Upper lobe of left lung (tissue), 6 donors: ENCODE measurements around the gene REEP5. TPM values are rescaled to one million over a fixed set of nuclear protein-coding genes. Genes with fewer than 3 reads are reported as not detected.

Experiments used
- ATAC-seq, 2 donors: fragments of 200-7000 bp; cut with Tn5 transposase; one replicate each; pipeline ENCODE4 v1.9.1; 2022; ENCODE audit warnings: mild to moderate bottlenecking in 2 of 2, moderate library complexity in 2 of 2; ENCODE audit not compliant: low FRiP score in 2 of 2
- DNase-seq, 2 donors: peaks; one replicate each; pipeline ENCODE4 v3.0.0-alpha.2; 2019 to 2020
- H3K27ac ChIP-seq, 4 donors: fragments of 200-600 bp; sonication (generic); one replicate each; pipeline ENCODE4 v1.5.1; 2016 to 2019
- H3K27me3 ChIP-seq, 4 donors: fragments of 200-600 bp; sonication (generic); one replicate each; pipeline ENCODE4 v1.5.1; 2017 to 2019
- H3K36me3 ChIP-seq, 4 donors: fragments of 200-600 bp; sonication (generic); one replicate each; pipeline ENCODE4 v1.5.1; 2016 to 2019
- H3K4me1 ChIP-seq, 4 donors: fragments of 200-600 bp; sonication (generic); one replicate each; pipeline ENCODE4 v1.5.1; 2018 to 2019
- H3K4me3 ChIP-seq, 4 donors: fragments of 200-600 bp; sonication (generic); one replicate each; pipeline ENCODE4 v1.5.1; 2017 to 2019; ENCODE audit warnings: mild to moderate bottlenecking in 2 of 4, moderate library complexity in 1 of 4
- H3K9me3 ChIP-seq, 4 donors: fragments of 200-600 bp; sonication (generic); one replicate each; pipeline ENCODE4 v1.5.1; 2018 to 2019
- EP300 ChIP-seq, 4 donors: sonication (generic); formaldehyde crosslinking; IDR thresholded peaks; one replicate each; pipeline ENCODE4 v1.5.1; 2017; ENCODE audit warnings: antibody characterized with exemption in 4 of 4, control low read depth in 2 of 4
- POLR2A ChIP-seq, 4 donors: fragments of 450-650 bp; IDR thresholded peaks; one replicate each; pipeline ENCODE4 v1.5.1; 2016 to 2017; ENCODE audit warnings: antibody characterized with exemption in 4 of 4, mild to moderate bottlenecking in 2 of 4
- POLR2AphosphoS5 ChIP-seq, 2 donors: sonication (generic); formaldehyde crosslinking; IDR thresholded peaks; one replicate each; pipeline ENCODE4 v1.5.1; 2017; ENCODE audit warnings: antibody characterized with exemption in 2 of 2
- WGBS, 2 donors: methylation state at CpG; one replicate each; pipeline ENCODE4 v1.1.5; 2017 to 2018; 5-methylcytosine and 5-hydroxymethylcytosine counted together
- total RNA-seq, 6 donors: library from RNA; depleted of rRNA in 4 of 6; stranded (reverse); fragments of >200 nt in 4 of 6; gene quantifications; one replicate each; pipeline versions ENCODE4 v1.1.0 to v1.2.1, GENCODE V29; 2016 to 2021
- TF ChIP-seq, protein P1 (sequence below), 6 experiments: fragments of 450-650 bp in 4 of 6; fragments of 200-600 bp in 2 of 6; sonication (generic) in 2 of 6; IDR thresholded peaks; one replicate each; pipeline ENCODE4 v1.5.1; 2016 to 2019; ENCODE audit warnings: antibody characterized with exemption in 6 of 6
- donor health status: DM: no; HTN: no; CAD: no; lungs with moderate emphysema.
- donor health status: DM: no; HTN: yes; CAD: no; lungs with severe emphysema.

Gene REEP5
- total RNA-seq, result 100 to 1,000 TPM in 2 of 6 donors, 10 to 100 TPM in 4; 43.0 to 108 (median 95.3) TPM

DNA sequence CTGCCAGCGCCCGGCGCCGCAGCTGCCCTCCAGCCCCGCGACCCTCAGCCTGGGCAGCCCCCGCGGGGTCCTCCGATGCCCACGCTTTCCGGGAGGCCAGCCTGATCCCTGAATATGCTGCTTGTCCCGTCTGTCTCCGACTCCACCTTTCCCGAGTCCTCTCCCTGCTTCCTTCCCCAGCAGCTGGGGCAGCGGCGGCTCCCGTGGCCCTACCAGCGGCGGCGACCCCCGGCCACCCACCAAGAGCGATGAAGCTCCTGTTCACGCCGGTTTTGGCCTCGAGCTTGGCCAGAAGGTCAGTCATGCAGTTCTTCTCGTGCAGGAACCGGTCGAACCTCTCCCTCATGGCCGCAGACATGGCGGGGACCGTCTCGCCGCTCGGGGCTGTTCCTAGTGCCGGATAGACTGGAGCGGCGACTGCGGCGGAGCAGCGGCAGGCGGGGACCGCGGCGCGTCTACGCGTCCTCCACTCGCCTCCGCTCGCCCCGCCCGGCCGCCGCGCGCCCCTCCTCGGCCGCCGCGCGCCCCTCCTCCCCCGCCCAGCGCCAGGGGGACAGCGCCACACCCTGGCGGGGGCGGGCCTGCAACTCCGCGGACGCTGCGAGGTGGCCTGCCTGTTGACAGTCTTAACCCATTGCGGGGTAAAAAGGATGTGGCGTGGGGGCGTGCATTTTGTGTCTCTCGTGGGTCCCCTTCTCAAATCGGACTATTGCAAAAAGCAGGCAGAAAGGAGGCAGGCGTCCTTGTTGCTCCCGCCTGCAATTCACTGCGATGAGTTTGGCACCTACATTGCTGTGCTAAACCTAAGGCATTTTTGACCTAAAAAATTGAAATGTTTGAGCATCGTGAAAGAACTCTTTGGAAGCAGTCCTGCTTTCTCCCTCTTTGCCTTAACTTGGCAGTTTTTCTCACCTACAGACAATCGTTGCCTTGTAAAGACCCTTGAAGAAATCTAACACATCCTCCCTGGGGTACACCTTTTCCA is at the start of gene REEP5:
TSS of gene REEP5 (minus strand) at position 395 of the 985 bp plus-strand sequence. CDS start at position 358, 37 bp downstream.
- Histone ChIP-seq H3K27me3 (no peaks in the 10 kb centered on the region), H3K4me3 (peak within 1 kb of the TSS; percentile 55 to 99 (median 80)), H3K9me3 (no peaks in the 10 kb centered on the region), H3K36me3 (peaks cover 0 to 19% (median 6%) of the 10 kb centered on the region in 4 donors), H3K4me1 (peaks cover 35 to 57% (median 39%) of the 10 kb centered on the region in 4 donors), H3K27ac (peak within 1 kb of the TSS; percentile 96 to 98 (median 97))
- peak; percentile 90 to 98 for DNase-seq
- WGBS, 2 donors, result 0 to 1% methylated on average over 17 to 37 of the region's 80 CpGs
- TF ChIP-seq POLR2AphosphoS5 (IDR thresholded peaks at IDR 0.05), result peak; percentile 90 to 93
- peak in 3 of 4 donors; percentile 86 to 94 (median 93) for TF ChIP-seq POLR2A (IDR thresholded peaks at IDR 0.05)
- no peak for TF ChIP-seq EP300 (IDR thresholded peaks at IDR 0.05)
- TF ChIP-seq, protein P1, sequence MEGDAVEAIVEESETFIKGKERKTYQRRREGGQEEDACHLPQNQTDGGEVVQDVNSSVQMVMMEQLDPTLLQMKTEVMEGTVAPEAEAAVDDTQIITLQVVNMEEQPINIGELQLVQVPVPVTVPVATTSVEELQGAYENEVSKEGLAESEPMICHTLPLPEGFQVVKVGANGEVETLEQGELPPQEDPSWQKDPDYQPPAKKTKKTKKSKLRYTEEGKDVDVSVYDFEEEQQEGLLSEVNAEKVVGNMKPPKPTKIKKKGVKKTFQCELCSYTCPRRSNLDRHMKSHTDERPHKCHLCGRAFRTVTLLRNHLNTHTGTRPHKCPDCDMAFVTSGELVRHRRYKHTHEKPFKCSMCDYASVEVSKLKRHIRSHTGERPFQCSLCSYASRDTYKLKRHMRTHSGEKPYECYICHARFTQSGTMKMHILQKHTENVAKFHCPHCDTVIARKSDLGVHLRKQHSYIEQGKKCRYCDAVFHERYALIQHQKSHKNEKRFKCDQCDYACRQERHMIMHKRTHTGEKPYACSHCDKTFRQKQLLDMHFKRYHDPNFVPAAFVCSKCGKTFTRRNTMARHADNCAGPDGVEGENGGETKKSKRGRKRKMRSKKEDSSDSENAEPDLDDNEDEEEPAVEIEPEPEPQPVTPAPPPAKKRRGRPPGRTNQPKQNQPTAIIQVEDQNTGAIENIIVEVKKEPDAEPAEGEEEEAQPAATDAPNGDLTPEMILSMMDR (IDR thresholded peaks at IDR 0.05), result peak; percentile 77 to 96 (median 92)
- peak; percentile 93 to 96 for ATAC-seq

DNA sequence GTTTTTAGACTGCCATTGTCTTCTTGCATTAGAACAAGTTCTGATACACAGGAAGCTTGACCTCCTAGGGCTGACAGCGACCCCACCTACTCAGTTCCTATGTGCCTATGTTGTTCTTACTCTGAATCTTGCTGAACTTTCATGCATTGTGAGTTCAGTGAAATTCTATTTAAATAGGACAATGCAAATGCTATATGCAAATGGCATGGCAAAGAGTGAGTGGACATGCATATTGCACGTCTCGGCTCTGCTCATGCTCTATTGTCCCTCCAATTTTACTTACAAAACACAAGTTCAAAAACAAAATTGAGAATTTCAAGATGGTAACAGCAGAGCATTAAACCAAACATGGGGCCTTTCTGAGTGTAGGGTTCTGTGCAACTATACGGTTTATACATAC is 49.2 kb upstream of the REEP5 start:
- no peak overlapping the region for H3K4me3 ChIP-seq
- no peak for DNase-seq
- H3K27ac ChIP-seq, result no peak overlapping the region
- no peaks in the 10 kb centered on the region for H3K9me3 ChIP-seq
- WGBS, 2 donors, result 90 to 96% methylated on average over 4 of the region's 4 CpGs
- no peaks in the 10 kb centered on the region for H3K27me3 ChIP-seq
- H3K36me3 ChIP-seq, result no peaks in the 10 kb centered on the region
- ATAC-seq, result no peak
- no peak for TF ChIP-seq POLR2AphosphoS5 (IDR thresholded peaks at IDR 0.05)
- TF ChIP-seq, protein P1 (IDR thresholded peaks at IDR 0.05), result no peak
- TF ChIP-seq POLR2A (IDR thresholded peaks at IDR 0.05), result no peak
- no peak for TF ChIP-seq EP300 (IDR thresholded peaks at IDR 0.05)
- peaks cover 0 to 6% (median 6%) of the 10 kb centered on the region in 4 donors for H3K4me1 ChIP-seq

DNA sequence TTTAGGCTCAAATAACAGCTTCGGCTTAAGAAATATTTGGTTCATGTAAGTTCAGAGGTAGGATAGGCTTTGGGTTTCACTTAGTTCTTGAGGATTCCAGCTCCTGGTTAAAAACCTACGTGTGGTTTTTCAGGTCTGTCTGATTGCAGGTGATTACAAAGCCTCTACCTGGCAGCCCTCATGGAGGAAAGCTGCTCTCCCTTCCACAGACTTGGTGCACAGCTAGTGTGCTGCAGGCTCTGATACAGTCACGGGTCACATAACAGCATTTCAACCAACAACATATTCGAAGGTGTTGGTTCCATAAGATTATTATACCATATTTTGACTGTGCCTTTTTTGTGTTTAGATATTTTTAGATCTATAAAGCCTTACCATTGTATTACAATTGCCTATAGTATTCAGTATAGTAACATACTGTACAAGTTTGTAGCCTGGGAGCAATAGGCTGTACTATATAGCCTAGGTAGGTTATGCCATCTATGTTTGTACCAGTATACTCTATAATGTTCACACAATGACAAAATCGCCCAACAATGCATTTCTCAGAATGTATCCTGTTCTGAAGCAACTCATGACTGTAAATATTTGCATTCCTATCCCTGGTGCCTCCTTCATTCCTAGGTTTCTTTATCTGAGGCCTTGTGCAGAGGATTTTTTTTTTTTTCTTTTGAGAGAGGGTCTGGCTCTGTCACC is 46.5 kb upstream of the REEP5 start:
- no peak for ATAC-seq
- H3K4me1 ChIP-seq, result peaks cover 0 to 8% (median 3%) of the 10 kb centered on the region in 4 donors

DNA sequence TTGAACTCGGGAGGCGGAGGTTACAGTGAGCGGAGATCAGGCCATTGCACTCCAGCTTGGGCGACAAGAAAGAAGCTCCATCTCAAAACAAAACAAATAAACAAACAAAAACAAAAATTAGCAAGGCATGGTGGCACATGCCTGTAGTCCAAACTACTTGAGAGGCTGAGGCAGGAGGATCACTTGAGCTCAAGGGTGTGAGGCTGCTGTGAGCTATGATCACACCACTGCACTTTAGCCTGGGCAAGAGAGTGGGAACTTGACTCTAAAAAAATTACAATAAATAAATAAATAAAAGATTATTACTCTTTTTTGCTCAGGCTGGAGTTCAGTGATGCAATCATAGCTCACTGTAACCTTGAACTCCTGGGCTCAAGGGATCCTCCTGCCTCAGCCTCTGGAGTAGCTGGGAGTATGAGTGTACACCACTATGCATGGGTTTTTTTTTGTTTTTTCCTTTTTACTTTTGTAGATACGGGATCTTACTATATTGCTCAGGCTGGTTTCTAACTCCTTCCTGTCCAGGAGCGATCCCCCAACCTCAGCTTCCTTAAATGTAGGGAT is 45.6 kb upstream of the REEP5 start:
- Histone ChIP-seq H3K27me3 (no peaks in the 10 kb centered on the region), H3K27ac (no peak overlapping the region), H3K36me3 (no peaks in the 10 kb centered on the region), H3K4me3 (no peak overlapping the region), H3K9me3 (no peaks in the 10 kb centered on the region), H3K4me1 (peaks cover 0 to 11% (median 4%) of the 10 kb centered on the region in 4 donors)
- WGBS, 2 donors, result 87 to 95% methylated on average over 6 of the region's 6 CpGs
- ATAC-seq, result no peak
- TF ChIP-seq EP300 (IDR thresholded peaks at IDR 0.05) (no peak), POLR2AphosphoS5 (IDR thresholded peaks at IDR 0.05) (no peak), POLR2A (IDR thresholded peaks at IDR 0.05) (no peak)
- TF ChIP-seq, protein P1 (IDR thresholded peaks at IDR 0.05), result no peak
- DNase-seq, result no peak

More for the DNA sequence above, 46.5 kb upstream of the REEP5 start:
- Histone ChIP-seq H3K9me3 (no peaks in the 10 kb centered on the region), H3K36me3 (no peaks in the 10 kb centered on the region), H3K27me3 (no peaks in the 10 kb centered on the region), H3K27ac (peak overlapping the region in 2 of 4 donors; percentile 11 to 40), H3K4me3 (no peak overlapping the region)
- TF ChIP-seq, protein P1 (IDR thresholded peaks at IDR 0.05), result no peak
- TF ChIP-seq POLR2AphosphoS5 (IDR thresholded peaks at IDR 0.05) (no peak), POLR2A (IDR thresholded peaks at IDR 0.05) (no peak), EP300 (IDR thresholded peaks at IDR 0.05) (no peak)
- 74 to 87% methylated on average over 5 of the region's 5 CpGs for WGBS, 2 donors
- DNase-seq, result no peak
